ENCODE results near the gene MTERF1.
A peak's percentile ranks its signal among the peaks of the same experiment; 100 is the strongest.

Gene MTERF1

DNA sequence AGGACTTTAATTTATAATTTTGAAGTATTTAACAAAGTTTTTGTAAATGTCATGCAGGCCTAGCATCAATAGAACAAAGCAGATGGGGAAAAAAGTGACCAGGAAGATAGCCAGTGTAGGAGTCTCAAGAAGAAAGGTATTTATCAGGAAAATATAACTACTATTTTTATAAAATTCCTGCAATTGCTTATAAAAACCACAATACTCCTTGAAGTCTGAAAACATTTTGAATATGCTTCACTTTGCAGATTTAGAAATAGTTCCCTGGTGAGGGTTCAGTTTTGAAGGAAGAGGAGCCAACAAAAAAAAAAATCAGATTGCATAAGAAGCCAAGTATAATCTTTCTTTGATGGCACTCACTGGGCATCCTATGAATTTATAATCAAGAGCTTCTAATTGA, 34.1 kb downstream of the MTERF1 start:
- H3K9ac ChIP-seq (ENCODE audit: low read length), result no peak overlapping the region

DNA sequence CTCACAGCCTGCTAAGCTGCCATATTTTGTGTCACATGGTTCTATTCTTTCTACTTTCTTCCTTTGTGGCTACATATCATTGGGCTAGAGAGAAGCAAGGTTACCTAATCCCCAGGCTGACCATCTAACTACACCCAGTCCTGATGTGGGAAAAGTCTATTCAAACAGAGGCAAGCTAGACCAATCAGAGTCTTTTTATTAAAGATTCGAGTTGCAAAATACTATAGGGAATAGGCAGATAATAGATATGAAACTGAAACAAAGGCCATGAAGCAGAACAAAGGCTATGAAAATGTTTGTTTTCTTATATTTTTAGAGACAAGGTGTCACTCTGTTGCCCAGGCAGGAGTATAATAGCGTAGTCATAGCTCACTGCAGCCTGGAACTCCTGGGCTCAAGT, 36.7 kb downstream of the MTERF1 start:
- H3K4me1 ChIP-seq (ENCODE audit: low read length), result peaks cover 22% of the 10 kb centered on the region
- peak overlapping the region; percentile 54 for H2AFZ ChIP-seq (ENCODE audit: low read length)
- TF ChIP-seq CTCF (IDR thresholded peaks at IDR 0.05; ENCODE audit: low read length) (no peak), EZH2 (optimal IDR thresholded peaks at IDR 0.05; ENCODE audit: low read depth, low read length) (no peak), EZH2phosphoT487 (IDR thresholded peaks at IDR 0.05; ENCODE audit: low read length) (no peak)
- no peaks in the 10 kb centered on the region for H3K9me2 ChIP-seq (replicated peaks; ENCODE audit: insufficient read depth, low read length)
- DNase-seq, result peak; percentile 88
- H3K27ac ChIP-seq (ENCODE audit: low read length), result peak overlapping the region; percentile 77
- H3K36me3 ChIP-seq (replicated peaks; ENCODE audit: insufficient read depth, low read length), result no peaks in the 10 kb centered on the region
- no peaks in the 10 kb centered on the region for H3K79me2 ChIP-seq (ENCODE audit: low read length)
- peaks cover 12% of the 10 kb centered on the region for H3F3A ChIP-seq (ENCODE audit: insufficient read depth, low read length)
- no peaks in the 10 kb centered on the region for H4K20me1 ChIP-seq (ENCODE audit: insufficient read depth, low read length)
- no peaks in the 10 kb centered on the region for H3K27me3 ChIP-seq (replicated peaks; ENCODE audit: insufficient read depth, low read length)
- no peaks in the 10 kb centered on the region for H3K9me3 ChIP-seq (replicated peaks; ENCODE audit: insufficient read depth, low read length)
- H3K9ac ChIP-seq (ENCODE audit: low read length), result peak overlapping the region; percentile 26; the same call in 1 of the 2 replicates
- peak overlapping the region; percentile 23 for H3K4me3 ChIP-seq (ENCODE audit: low read length)
- H3K4me2 ChIP-seq (ENCODE audit: low read depth, low read length), result peak overlapping the region; percentile 72

More for the DNA sequence above, 34.1 kb downstream of the MTERF1 start:
- Histone ChIP-seq H3K9me3 (replicated peaks; ENCODE audit: insufficient read depth, low read length) (no peaks in the 10 kb centered on the region), H3K4me2 (ENCODE audit: low read depth, low read length) (no peak overlapping the region), H2AFZ (ENCODE audit: low read length) (no peak overlapping the region), H3K4me3 (ENCODE audit: low read length) (no peak overlapping the region), H3F3A (ENCODE audit: insufficient read depth, low read length) (peaks cover 12% of the 10 kb centered on the region), H3K4me1 (ENCODE audit: low read length) (peaks cover 22% of the 10 kb centered on the region), H3K79me2 (ENCODE audit: low read length) (no peaks in the 10 kb centered on the region), H3K27ac (ENCODE audit: low read length) (no peak overlapping the region), H3K36me3 (replicated peaks; ENCODE audit: insufficient read depth, low read length) (no peaks in the 10 kb centered on the region), H3K27me3 (replicated peaks; ENCODE audit: insufficient read depth, low read length) (no peaks in the 10 kb centered on the region), H3K9me2 (replicated peaks; ENCODE audit: insufficient read depth, low read length) (no peaks in the 10 kb centered on the region), H4K20me1 (ENCODE audit: insufficient read depth, low read length) (no peaks in the 10 kb centered on the region)
- no peak for DNase-seq
- TF ChIP-seq EZH2 (optimal IDR thresholded peaks at IDR 0.05; ENCODE audit: low read depth, low read length) (no peak), EZH2phosphoT487 (IDR thresholded peaks at IDR 0.05; ENCODE audit: low read length) (no peak), CTCF (IDR thresholded peaks at IDR 0.05; ENCODE audit: low read length) (no peak)

GRCh38 chr7:91838439-91838838, 42.1 kb downstream of the MTERF1 start:
- peaks cover 14% of the 10 kb centered on the region for H3K4me1 ChIP-seq (ENCODE audit: low read length)
- TF ChIP-seq EZH2phosphoT487 (IDR thresholded peaks at IDR 0.05; ENCODE audit: low read length) (no peak), CTCF (IDR thresholded peaks at IDR 0.05; ENCODE audit: low read length) (no peak), EZH2 (optimal IDR thresholded peaks at IDR 0.05; ENCODE audit: low read depth, low read length) (no peak)
- H3K9me3 ChIP-seq (replicated peaks; ENCODE audit: insufficient read depth, low read length), result no peaks in the 10 kb centered on the region
- no peak overlapping the region for H2AFZ ChIP-seq (ENCODE audit: low read length)
- H3K36me3 ChIP-seq (replicated peaks; ENCODE audit: insufficient read depth, low read length), result no peaks in the 10 kb centered on the region
- no peaks in the 10 kb centered on the region for H3K9me2 ChIP-seq (replicated peaks; ENCODE audit: insufficient read depth, low read length)
- H3K79me2 ChIP-seq (ENCODE audit: low read length), result no peaks in the 10 kb centered on the region
- no peaks in the 10 kb centered on the region for H4K20me1 ChIP-seq (ENCODE audit: insufficient read depth, low read length)
- H3K27ac ChIP-seq (ENCODE audit: low read length), result no peak overlapping the region
- H3K4me2 ChIP-seq (ENCODE audit: low read depth, low read length), result no peak overlapping the region
- H3K27me3 ChIP-seq (replicated peaks; ENCODE audit: insufficient read depth, low read length), result no peaks in the 10 kb centered on the region
- no peak for DNase-seq
- peaks cover 7% of the 10 kb centered on the region for H3F3A ChIP-seq (ENCODE audit: insufficient read depth, low read length)
- H3K4me3 ChIP-seq (ENCODE audit: low read length), result no peak overlapping the region
- H3K9ac ChIP-seq (ENCODE audit: low read length), result no peak overlapping the region

All from MM.1S (cell line).